Cardiac fibroblast (primary cell): ENCODE results near the gene HLA-DMB.

Source experiments
- DNase-seq, 2 donors: peaks; one replicate each; pipeline versions ENCODE4 v3.0.0 to v3.0.0-alpha.2; 2010; ENCODE audit warnings: low read depth in 2 of 2
- H3K4me3 ChIP-seq, 2 donors: replicated peaks in 1 of 2; 1 replicate in 1 of 2; 2 replicates in 1 of 2; pipeline ENCODE4 v1.5.1; 2011; ENCODE audit warnings: low read depth in 2 of 2, low read length in 2 of 2, mild to moderate bottlenecking in 2 of 2, moderate library complexity in 1 of 2
- CTCF ChIP-seq: IDR thresholded peaks from one replicate; pipeline ENCODE4 v1.5.1; 2011; ENCODE audit warnings: low read depth, mild to moderate bottlenecking, low read length, inconsistent platforms

HLA-DMB gene

GRCh38 chr6:32982084-32982701, 41.4 kb upstream of the HLA-DMB start:
- no peak for TF ChIP-seq CTCF
- no peak overlapping the region for H3K4me3 ChIP-seq
- peak in 1 of 2 donors; percentile 31 for DNase-seq

- no peak for TF ChIP-seq CTCF
- H3K4me3 ChIP-seq, result no peak overlapping the region
- DNase-seq, result no peak
Observed at GRCh38 chr6:32980488-32981038, 39.7 kb upstream of the HLA-DMB start.

- no peak for DNase-seq
- H3K4me3 ChIP-seq, result no peak overlapping the region
- no peak for TF ChIP-seq CTCF
Observed at GRCh38 chr6:32979720-32980487, 39.1 kb upstream of the HLA-DMB start.

GRCh38 chr6:32977953-32978324, 37.1 kb upstream of the HLA-DMB start:
- TF ChIP-seq CTCF, result no peak
- no peak for DNase-seq
- H3K4me3 ChIP-seq, result no peak overlapping the region

- no peak for DNase-seq
- H3K4me3 ChIP-seq, result no peak overlapping the region
- TF ChIP-seq CTCF, result no peak
Observed at GRCh38 chr6:32977272-32977952, 36.6 kb upstream of the HLA-DMB start.

- no peak for TF ChIP-seq CTCF
- no peak for DNase-seq
- peak overlapping the region; percentile 6 to 9 for H3K4me3 ChIP-seq
Observed at GRCh38 chr6:32976334-32977069, 35.7 kb upstream of the HLA-DMB start.
